OCI-LY1 (cell line): ENCODE measurements around the gene E4F1.

Source experiments
- H2AFZ ChIP-seq: fragments of 200-600 bp; sonication (generic), shearing (Covaris generic); 2 replicates; pipeline ENCODE4 v1.6.0; 2014; ENCODE audit warnings: antibody characterized with exemption, mild to moderate bottlenecking, low read length
- H3F3A ChIP-seq: fragments of 200-600 bp; sonication (generic), shearing (Covaris generic); 2 replicates; pipeline ENCODE4 v1.6.0; 2014; ENCODE audit warnings: mild to moderate bottlenecking, antibody characterized with exemption, low read length, moderate library complexity; ENCODE audit not compliant: insufficient read depth
- H3K27ac ChIP-seq: fragments of 200-600 bp; sonication (generic); 2 replicates; pipeline ENCODE4 v1.5.1; 2014; ENCODE audit warnings: low read length, mixed run types, mild to moderate bottlenecking, low read depth; ENCODE audit not compliant: poor library complexity, severe bottlenecking
- H3K27me3 ChIP-seq: fragments of 200-600 bp; sonication (generic); 2 replicates; pipeline ENCODE4 v1.6.0; 2014; ENCODE audit warnings: antibody characterized with exemption, mild to moderate bottlenecking, low read length, moderate library complexity; ENCODE audit not compliant: insufficient read depth
- H3K36me3 ChIP-seq: fragments of 200-600 bp; sonication (generic); 2 replicates; pipeline ENCODE4 v1.6.1; 2014; ENCODE audit warnings: mild to moderate bottlenecking, antibody characterized with exemption, low read length, moderate library complexity, mixed read lengths; ENCODE audit not compliant: insufficient read depth
- H3K4me1 ChIP-seq: fragments of 200-600 bp; sonication (generic); 2 replicates; pipeline ENCODE4 v1.5.1; 2014; ENCODE audit warnings: mild to moderate bottlenecking, low read length, moderate library complexity; ENCODE audit not compliant: insufficient read depth, severe bottlenecking
- H3K4me2 ChIP-seq: fragments of 200-600 bp; sonication (generic), shearing (Covaris generic); 2 replicates; pipeline ENCODE4 v1.6.1; 2014; ENCODE audit warnings: low read length
- H3K4me3 ChIP-seq: fragments of 200-600 bp; sonication (generic); 2 replicates; pipeline ENCODE4 v1.5.1; 2014; ENCODE audit warnings: low read length, low read depth, mild to moderate bottlenecking, mixed read lengths; ENCODE audit not compliant: poor library complexity, severe bottlenecking
- H3K79me2 ChIP-seq: fragments of 200-600 bp; shearing (Covaris generic); 2 replicates; pipeline ENCODE4 v1.6.1; 2016; ENCODE audit warnings: mixed run types, low read length, mixed read lengths; ENCODE audit not compliant: insufficient read depth
- H3K9ac ChIP-seq: fragments of 200-600 bp; sonication (generic), shearing (Covaris generic); 2 replicates; pipeline ENCODE4 v1.6.1; 2014; ENCODE audit warnings: mild to moderate bottlenecking, low read length, mixed read lengths
- H3K9me2 ChIP-seq: fragments of 200-600 bp; sonication (generic), shearing (Covaris generic); 2 replicates; pipeline ENCODE4 v1.6.1; 2014; ENCODE audit warnings: low read depth, mild to moderate bottlenecking, low read length, mixed read lengths
- H3K9me3 ChIP-seq: fragments of 200-600 bp; shearing (Covaris generic); 2 replicates; pipeline ENCODE4 v1.6.1; 2014; ENCODE audit warnings: low read length, mixed read lengths
- H4K20me1 ChIP-seq: fragments of 200-600 bp; sonication (generic), shearing (Covaris generic); 2 replicates; pipeline ENCODE4 v1.6.0; 2016; ENCODE audit warnings: mild to moderate bottlenecking, low read length; ENCODE audit not compliant: insufficient read depth
- EZH2 ChIP-seq: fragments of 200-600 bp; sonication (generic), shearing (Covaris generic); IDR thresholded peaks from 2 replicates; pipeline ENCODE4 v1.8.0; 2017; ENCODE audit warnings: borderline replicate concordance, mixed run types, mild to moderate bottlenecking, antibody characterized with exemption, low read length, moderate library complexity, mixed read lengths
- TF ChIP-seq, protein P1 (sequence below): fragments of 200-600 bp; sonication (generic), shearing (Covaris generic); IDR thresholded peaks from 2 replicates; pipeline ENCODE4 v1.5.1; 2017; ENCODE audit warnings: mild to moderate bottlenecking, antibody characterized with exemption, low read length, moderate library complexity, mixed read lengths

Gene E4F1

DNA sequence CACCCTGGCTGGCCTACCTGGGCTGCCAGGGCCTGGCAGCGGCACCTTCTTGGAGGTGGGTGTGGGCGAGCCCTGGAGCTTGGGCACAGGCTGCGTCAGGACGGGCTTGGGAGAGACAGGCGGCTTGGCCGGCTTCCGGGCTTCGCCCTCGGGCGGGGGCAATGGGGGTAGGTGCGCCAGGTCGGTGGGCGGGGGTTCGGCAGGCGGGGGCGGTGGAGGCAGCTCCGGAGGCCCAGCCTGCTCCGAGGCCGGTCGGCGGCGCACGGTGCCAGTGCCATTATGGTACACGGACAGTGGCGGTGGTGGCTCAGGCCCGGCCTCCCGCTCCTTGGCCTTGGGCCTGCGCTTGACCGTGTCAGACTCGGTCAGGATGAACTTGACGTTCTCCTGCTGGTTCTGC is 43.8 kb upstream of the E4F1 start:
- peaks cover 29% of the 10 kb centered on the region for H3K36me3 ChIP-seq
- H3K4me3 ChIP-seq = no peak overlapping the region
- no peak overlapping the region for H3K4me2 ChIP-seq
- H3F3A ChIP-seq = no peaks in the 10 kb centered on the region
- TF ChIP-seq EZH2 = no peak
- TF ChIP-seq, protein P1, sequence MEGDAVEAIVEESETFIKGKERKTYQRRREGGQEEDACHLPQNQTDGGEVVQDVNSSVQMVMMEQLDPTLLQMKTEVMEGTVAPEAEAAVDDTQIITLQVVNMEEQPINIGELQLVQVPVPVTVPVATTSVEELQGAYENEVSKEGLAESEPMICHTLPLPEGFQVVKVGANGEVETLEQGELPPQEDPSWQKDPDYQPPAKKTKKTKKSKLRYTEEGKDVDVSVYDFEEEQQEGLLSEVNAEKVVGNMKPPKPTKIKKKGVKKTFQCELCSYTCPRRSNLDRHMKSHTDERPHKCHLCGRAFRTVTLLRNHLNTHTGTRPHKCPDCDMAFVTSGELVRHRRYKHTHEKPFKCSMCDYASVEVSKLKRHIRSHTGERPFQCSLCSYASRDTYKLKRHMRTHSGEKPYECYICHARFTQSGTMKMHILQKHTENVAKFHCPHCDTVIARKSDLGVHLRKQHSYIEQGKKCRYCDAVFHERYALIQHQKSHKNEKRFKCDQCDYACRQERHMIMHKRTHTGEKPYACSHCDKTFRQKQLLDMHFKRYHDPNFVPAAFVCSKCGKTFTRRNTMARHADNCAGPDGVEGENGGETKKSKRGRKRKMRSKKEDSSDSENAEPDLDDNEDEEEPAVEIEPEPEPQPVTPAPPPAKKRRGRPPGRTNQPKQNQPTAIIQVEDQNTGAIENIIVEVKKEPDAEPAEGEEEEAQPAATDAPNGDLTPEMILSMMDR = no peak
- no peak overlapping the region for H2AFZ ChIP-seq
- H3K27me3 ChIP-seq = no peaks in the 10 kb centered on the region; the same call in 1 of the 2 replicates
- no peaks in the 10 kb centered on the region for H3K9me3 ChIP-seq
- no peaks in the 10 kb centered on the region for H3K4me1 ChIP-seq
- H4K20me1 ChIP-seq = no peaks in the 10 kb centered on the region
- H3K27ac ChIP-seq = no peak overlapping the region
- H3K9ac ChIP-seq = no peak overlapping the region
- H3K79me2 ChIP-seq = no peaks in the 10 kb centered on the region
- H3K9me2 ChIP-seq = no peaks in the 10 kb centered on the region

DNA sequence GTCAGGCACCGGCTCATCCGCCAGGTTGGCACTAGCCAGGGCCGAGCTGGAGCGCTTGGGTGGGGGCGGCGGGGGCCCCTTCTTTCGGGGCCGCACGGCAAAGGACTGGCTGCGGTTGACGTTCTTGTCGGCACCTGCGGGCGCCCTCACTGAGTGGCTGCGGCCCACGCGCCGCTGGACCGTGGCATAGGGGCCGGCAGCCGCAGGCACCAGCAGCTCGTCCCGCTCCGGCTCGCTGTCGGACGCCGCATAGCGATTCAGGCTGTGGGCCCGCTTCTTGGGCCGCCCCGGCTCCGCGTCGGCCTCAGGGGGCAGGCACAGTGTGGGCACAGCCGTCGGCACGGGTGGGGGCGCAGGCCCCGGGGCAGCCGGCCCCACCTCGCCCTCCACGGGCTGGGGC is 42.9 kb upstream of the E4F1 start:
- Histone ChIP-seq H3K27me3 (no peaks in the 10 kb centered on the region; the same call in 1 of the 2 replicates), H3K4me3 (no peak overlapping the region), H3F3A (no peaks in the 10 kb centered on the region), H3K36me3 (peaks cover 20% of the 10 kb centered on the region), H3K4me1 (no peaks in the 10 kb centered on the region), H2AFZ (no peak overlapping the region), H3K9me2 (no peaks in the 10 kb centered on the region), H3K79me2 (no peaks in the 10 kb centered on the region), H3K9me3 (no peaks in the 10 kb centered on the region), H4K20me1 (no peaks in the 10 kb centered on the region), H3K27ac (no peak overlapping the region), H3K9ac (no peak overlapping the region), H3K4me2 (no peak overlapping the region)
- TF ChIP-seq EZH2 = no peak
- TF ChIP-seq, protein P1 = no peak

DNA sequence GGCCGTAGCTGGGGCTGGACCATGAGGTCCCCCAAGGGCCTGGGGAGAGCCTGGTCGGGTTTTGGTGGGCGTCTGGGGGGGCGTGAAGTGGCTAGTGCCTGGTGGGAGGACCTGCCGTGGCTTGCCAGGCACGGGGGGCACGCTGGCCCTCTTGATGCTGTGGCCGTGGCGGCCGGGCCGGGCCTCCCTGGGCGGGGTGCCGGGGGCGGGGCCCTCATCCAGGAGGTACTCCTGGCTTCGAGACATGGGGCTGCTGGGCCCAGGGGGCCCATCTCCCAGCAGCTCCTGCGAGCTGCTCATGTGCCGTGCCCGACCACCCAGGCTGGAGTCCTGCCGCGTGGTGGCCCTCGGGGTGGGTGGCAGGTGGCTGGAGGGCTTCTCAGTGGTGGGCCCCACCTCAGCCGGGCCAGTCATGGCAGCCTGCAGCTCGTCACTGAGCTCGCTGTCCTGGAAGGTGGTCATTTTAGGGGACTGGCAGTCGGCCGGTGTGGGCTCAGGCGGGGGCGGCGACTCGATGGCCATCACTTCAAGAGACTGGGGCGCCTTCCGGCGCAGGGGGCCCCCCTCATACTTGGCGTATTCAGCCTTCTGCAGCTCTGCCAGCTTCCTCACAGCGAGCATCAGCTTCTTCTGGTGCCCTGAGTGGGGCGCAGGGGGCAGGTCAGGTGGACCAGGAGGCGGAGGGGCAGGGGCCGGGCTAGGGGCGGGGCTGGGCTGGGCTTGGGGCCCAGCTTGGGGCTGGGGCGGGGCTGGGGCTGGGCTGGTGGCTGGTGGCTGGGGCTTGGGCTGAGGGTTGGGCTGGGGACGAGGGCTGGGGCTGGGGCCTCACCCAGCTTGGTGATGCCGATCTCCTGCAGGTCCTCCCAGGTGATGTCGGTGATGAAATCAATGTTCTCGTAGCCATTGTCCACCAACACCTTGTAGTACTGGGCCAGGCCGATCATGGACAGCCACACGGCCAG is 42.1 kb upstream of the E4F1 start:
- H3K9me2 ChIP-seq = no peaks in the 10 kb centered on the region
- H3K4me1 ChIP-seq = no peaks in the 10 kb centered on the region
- H3K4me2 ChIP-seq = no peak overlapping the region
- no peaks in the 10 kb centered on the region for H4K20me1 ChIP-seq
- peaks cover 1% of the 10 kb centered on the region; the same call in 1 of the 2 replicates for H3K27me3 ChIP-seq
- no peaks in the 10 kb centered on the region for H3F3A ChIP-seq
- no peaks in the 10 kb centered on the region for H3K9me3 ChIP-seq
- H3K9ac ChIP-seq = no peak overlapping the region
- TF ChIP-seq, protein P1 = no peak
- no peak for TF ChIP-seq EZH2
- no peak overlapping the region for H2AFZ ChIP-seq
- no peak overlapping the region for H3K4me3 ChIP-seq
- no peak overlapping the region for H3K27ac ChIP-seq
- H3K36me3 ChIP-seq = peaks cover 12% of the 10 kb centered on the region
- no peaks in the 10 kb centered on the region for H3K79me2 ChIP-seq
